Activated T-helper 9 cell treated with anti-CD3 and anti-CD28 coated beads, Interleukin-2, amount 50 U/mL, for 16 hours (primary cell): ENCODE data around the gene HES7.
"Not testable (repeated sequence)": the region's sequence is repeated elsewhere in the genome, so short reads cannot be mapped to it uniquely, and the experiment has no call there.

ENCODE experiments used
- DNase-seq: peaks from one replicate; pipeline ENCODE4 v3.0.0-alpha.2; 2020; ENCODE audit warnings: low read depth

The HES7 gene

GRCh38 chr17:8123695-8124349 is at the start of gene HES7:
Gene HES7, minus strand, starts transcription at chr17:8124106. Its CDS starts 22 bp downstream, at chr17:8124084.
- DNase-seq, result no peak

GRCh38 chr17:8173056-8173870 is 49.4 kb upstream of the HES7 start:
- DNase-seq, result peak; percentile 66

- DNase-seq, result not testable (repeated sequence)
These were observed 46.3 kb upstream of the HES7 start for GRCh38 chr17:8170186-8170585.

GRCh38 chr17:8167526-8167925 is 43.6 kb upstream of the HES7 start:
- DNase-seq, result no peak

- DNase-seq, result no peak
These were observed 42.8 kb upstream of the HES7 start for GRCh38 chr17:8166731-8167130.

GRCh38 chr17:8164815-8165131 is 40.9 kb upstream of the HES7 start:
- DNase-seq, result no peak

- DNase-seq, result peak; percentile 54
These were observed 40.3 kb upstream of the HES7 start for GRCh38 chr17:8163978-8164814.

GRCh38 chr17:8162997-8163977 is 39.4 kb upstream of the HES7 start:
- no peak for DNase-seq

- DNase-seq, result peak; percentile 83
These were observed 38.5 kb upstream of the HES7 start, which contains the start of gene VAMP2 for GRCh38 chr17:8162233-8162996. Gene VAMP2, minus strand, starts transcription at chr17:8162948. Its CDS starts 69 bp downstream, at chr17:8162879.

GRCh38 chr17:8161289-8162232 is 37.7 kb upstream of the HES7 start:
- DNase-seq, result no peak

- DNase-seq, result no peak
These were observed 36.9 kb upstream of the HES7 start for GRCh38 chr17:8160741-8161221.

- DNase-seq, result no peak
These were observed 36.3 kb upstream of the HES7 start for GRCh38 chr17:8160224-8160577.

GRCh38 chr17:8159459-8160223 is 35.7 kb upstream of the HES7 start:
- no peak for DNase-seq

GRCh38 chr17:8159032-8159400 is 35.1 kb upstream of the HES7 start:
- DNase-seq, result no peak

- DNase-seq, result peak; percentile 81
These were observed 34.5 kb upstream of the HES7 start for GRCh38 chr17:8158267-8159031.

GRCh38 chr17:8156246-8156992 is 32.5 kb upstream of the HES7 start:
- peak; percentile 100 for DNase-seq

- no peak for DNase-seq
These were observed 32.0 kb upstream of the HES7 start for GRCh38 chr17:8155996-8156245.
